H9 (cell line): Measurements from ENCODE around the gene PLEKHA7. TPM values are rescaled to one million over a fixed set of nuclear protein-coding genes. Genes with fewer than 3 reads are reported as not detected.

Source experiments
- DNase-seq: peaks from one replicate; pipeline ENCODE4 v3.0.0-alpha.2; 2017
- H2AFZ ChIP-seq: one replicate; pipeline ENCODE4 v1.6.1; 2013; ENCODE audit warnings: mild to moderate bottlenecking, low read length, control low read depth, moderate library complexity
- H2AK5ac ChIP-seq: 2 replicates; pipeline ENCODE4 v1.6.1; 2013; ENCODE audit warnings: low read length, control low read depth, mixed read lengths; ENCODE audit not compliant: insufficient read length
- H2BK120ac ChIP-seq: one replicate; pipeline ENCODE4 v1.6.1; 2013; ENCODE audit warnings: low read depth, mild to moderate bottlenecking, low read length, control low read depth, inconsistent platforms; ENCODE audit not compliant: poor library complexity, severe bottlenecking
- H2BK12ac ChIP-seq: 2 replicates; pipeline ENCODE4 v1.6.1; 2013; ENCODE audit warnings: low read length, control low read depth, mixed read lengths, low read depth; ENCODE audit not compliant: insufficient read length
- H2BK15ac ChIP-seq: 2 replicates; pipeline ENCODE4 v1.6.1; 2013; ENCODE audit warnings: low read depth, low read length, control low read depth
- H2BK20ac ChIP-seq: one replicate; pipeline ENCODE4 v1.6.1; 2013; ENCODE audit warnings: low read depth, mild to moderate bottlenecking, low read length, control low read depth, inconsistent platforms; ENCODE audit not compliant: poor library complexity, severe bottlenecking
- H2BK5ac ChIP-seq: 2 replicates; pipeline ENCODE4 v1.6.1; 2013; ENCODE audit warnings: low read length, control low read depth, mixed read lengths; ENCODE audit not compliant: insufficient read length
- H3K14ac ChIP-seq: 2 replicates; pipeline ENCODE4 v1.6.1; 2013; ENCODE audit warnings: low read length, control low read depth; ENCODE audit not compliant: insufficient read depth
- H3K18ac ChIP-seq: 2 replicates; pipeline ENCODE4 v1.6.1; 2013; ENCODE audit warnings: low read depth, mild to moderate bottlenecking, mixed read lengths, low read length, control low read depth; ENCODE audit not compliant: insufficient read length
- H3K23ac ChIP-seq: 2 replicates; pipeline ENCODE4 v1.6.1; 2013; ENCODE audit warnings: low read length, control low read depth, mixed read lengths, low read depth; ENCODE audit not compliant: insufficient read length
- H3K23me2 ChIP-seq: 2 replicates; pipeline ENCODE4 v1.6.1; 2013; ENCODE audit warnings: low read depth, mild to moderate bottlenecking, mixed read lengths, low read length, control low read depth; ENCODE audit not compliant: insufficient read length, poor library complexity, severe bottlenecking
- H3K27ac ChIP-seq: 2 replicates; pipeline ENCODE4 v1.5.1; 2013; ENCODE audit warnings: low read length, control low read depth, mixed read lengths, low read depth; ENCODE audit not compliant: insufficient read length
- H3K27me3 ChIP-seq: 2 replicates; pipeline ENCODE4 v1.6.1; 2013; ENCODE audit warnings: low read length, control low read depth, inconsistent platforms; ENCODE audit not compliant: insufficient read depth
- H3K4ac ChIP-seq: 2 replicates; pipeline ENCODE4 v1.6.1; 2013; ENCODE audit warnings: low read depth, mild to moderate bottlenecking, control low read depth, inconsistent platforms, low read length, moderate library complexity
- H3K4me1 ChIP-seq: 2 replicates; pipeline ENCODE4 v1.6.1; 2013; ENCODE audit warnings: low read length, control low read depth, inconsistent platforms; ENCODE audit not compliant: insufficient read depth
- H3K4me2 ChIP-seq: 2 replicates; pipeline ENCODE4 v1.6.1; 2013; ENCODE audit warnings: low read length, control low read depth, mixed read lengths; ENCODE audit not compliant: insufficient read length, insufficient read depth
- H3K56ac ChIP-seq: 2 replicates; pipeline ENCODE4 v1.6.1; 2013; ENCODE audit warnings: low read depth, mild to moderate bottlenecking, mixed read lengths, low read length, control low read depth; ENCODE audit not compliant: insufficient read length
- H3K79me1 ChIP-seq: 2 replicates; pipeline ENCODE4 v1.6.1; 2013; ENCODE audit warnings: low read depth, mild to moderate bottlenecking, moderate library complexity, low read length, control low read depth, inconsistent platforms; ENCODE audit not compliant: insufficient read depth, poor library complexity, severe bottlenecking
- H3K79me2 ChIP-seq: 2 replicates; pipeline ENCODE4 v1.6.1; 2013; ENCODE audit warnings: low read length, control low read depth, inconsistent platforms; ENCODE audit not compliant: insufficient read depth
- H3K9ac ChIP-seq: 2 replicates; pipeline ENCODE4 v1.6.1; 2013; ENCODE audit warnings: low read length, control low read depth, mixed read lengths; ENCODE audit not compliant: insufficient read length; ENCODE audit errors: extremely low read depth
- H3K9me3 ChIP-seq: one replicate; pipeline ENCODE4 v1.6.1; 2013; ENCODE audit warnings: low read depth, low read length, inconsistent platforms; ENCODE audit not compliant: control insufficient read depth
- H3T11ph ChIP-seq: one replicate; pipeline ENCODE4 v1.6.1; 2013; ENCODE audit warnings: mild to moderate bottlenecking, low read length, control low read depth, inconsistent platforms
- H4K20me1 ChIP-seq: one replicate; pipeline ENCODE4 v1.6.1; 2013; ENCODE audit not compliant: control insufficient read depth, insufficient read length, insufficient read depth
- H4K5ac ChIP-seq: 2 replicates; pipeline ENCODE4 v1.6.1; 2013; ENCODE audit warnings: low read depth, mild to moderate bottlenecking, mixed read lengths, low read length, control low read depth; ENCODE audit not compliant: insufficient read length
- H4K8ac ChIP-seq: replicated peaks from 2 replicates; pipeline ENCODE4 v1.6.1; 2013; ENCODE audit warnings: low read length, control low read depth, mixed read lengths, low read depth; ENCODE audit not compliant: insufficient read length
- H4K91ac ChIP-seq: 2 replicates; pipeline ENCODE4 v1.6.1; 2013; ENCODE audit warnings: low read depth, mild to moderate bottlenecking, moderate library complexity, mixed read lengths, low read length, control low read depth; ENCODE audit not compliant: insufficient read length
- H3K27ac Mint-ChIP-seq, 3 experiments: 2 replicates in 2 of 3; 3 replicates in 1 of 3; pipeline ENCODE4 v1.8.0; 2020 to 2021; ENCODE audit warnings: mixed read lengths in 3 of 3, mild to moderate bottlenecking in 1 of 3, moderate library complexity in 1 of 3
- H3K27me3 Mint-ChIP-seq: 2 replicates; pipeline ENCODE4 v1.8.0; 2021; ENCODE audit warnings: low read depth, mild to moderate bottlenecking, moderate library complexity, mixed read lengths
- H3K36me3 Mint-ChIP-seq, 3 experiments: 2 replicates in 2 of 3; 3 replicates in 1 of 3; pipeline ENCODE4 v1.8.0; 2020 to 2021; ENCODE audit warnings: low read depth in 3 of 3, mixed read lengths in 3 of 3; ENCODE audit not compliant: insufficient read depth in 1 of 3
- H3K4me1 Mint-ChIP-seq, 2 experiments: 2 replicates each; pipeline ENCODE4 v1.8.0; 2020; ENCODE audit warnings: mixed read lengths in 2 of 2
- H3K4me3 Mint-ChIP-seq, 2 experiments: 2 replicates in 1 of 2; 3 replicates in 1 of 2; pipeline ENCODE4 v1.8.0; 2020 to 2021; ENCODE audit warnings: mild to moderate bottlenecking in 2 of 2, mixed read lengths in 2 of 2, moderate library complexity in 1 of 2
- H3K9me3 Mint-ChIP-seq, 2 experiments: 2 replicates in 1 of 2; 3 replicates in 1 of 2; pipeline ENCODE4 v1.8.0; 2020; ENCODE audit warnings: mild to moderate bottlenecking in 2 of 2, mixed read lengths in 2 of 2, moderate library complexity in 1 of 2
- CTCF ChIP-seq: fragments of 200-600 bp; sonication (generic); conservative IDR thresholded peaks from 3 replicates; pipeline ENCODE4 v1.8.0; 2021; ENCODE audit warnings: antibody characterized with exemption, mild to moderate bottlenecking
- WGBS: extraction: QIAGEN DNeasy Blood & Tissue Kit; methylation state at CpG from one replicate; pipeline ENCODE4 v1.1.7; 2013; ENCODE audit warnings: missing lambda C conversion rate, low lambda C conversion rate, mixed read lengths; ENCODE audit not compliant: insufficient read length; ENCODE audit errors: extremely low coverage; 5-methylcytosine and 5-hydroxymethylcytosine counted together
- total RNA-seq: library from RNA; stranded (reverse); gene quantifications from 2 replicates; pipeline ENCODE4 v1.2.1, GENCODE V29; 2021

The PLEKHA7 gene
- total RNA-seq, 1 experiment from 2014 or later = 21.0 TPM

GRCh38 chr11:16832193-16832539 lies 182.0 kb downstream of the PLEKHA7 start:
- H3K79me1 ChIP-seq = no peaks in the 10 kb centered on the region
- no peak overlapping the region for H3T11ph ChIP-seq
- H3K18ac ChIP-seq = no peak overlapping the region
- H4K20me1 ChIP-seq = no peaks in the 10 kb centered on the region
- no peak overlapping the region for H2BK20ac ChIP-seq
- no peak overlapping the region for H4K8ac ChIP-seq
- Mint-ChIP-seq H3K27me3 (no peaks in the 10 kb centered on the region), H3K4me3 (no peak overlapping the region), H3K36me3 (peaks cover 0 to 4% (median 0%) of the 10 kb centered on the region in 3 experiments; a peak in 3 of 7 replicates), H3K27ac (no peak overlapping the region; a peak in 1 of 7 replicates), H3K9me3 (no peaks in the 10 kb centered on the region), H3K4me1 (peaks cover 23 to 26% of the 10 kb centered on the region in 2 experiments)
- H2AK5ac ChIP-seq = no peak overlapping the region
- H3K23me2 ChIP-seq = no peaks in the 10 kb centered on the region
- no peak overlapping the region for H3K9ac ChIP-seq
- WGBS = no CpG with 5 or more reads among the region's 1 CpG
- no peak overlapping the region for H3K14ac ChIP-seq
- H3K9me3 ChIP-seq = no peaks in the 10 kb centered on the region
- no peak overlapping the region for H3K56ac ChIP-seq
- H3K4ac ChIP-seq = no peak overlapping the region
- no peak overlapping the region for H2BK120ac ChIP-seq
- H3K4me2 ChIP-seq = no peak overlapping the region
- H2AFZ ChIP-seq = no peak overlapping the region
- no peak overlapping the region for H3K27ac ChIP-seq
- no peak for DNase-seq
- H3K4me1 ChIP-seq = no peaks in the 10 kb centered on the region
- H3K23ac ChIP-seq = no peak overlapping the region
- H4K91ac ChIP-seq = no peak overlapping the region
- H3K27me3 ChIP-seq = no peaks in the 10 kb centered on the region
- H2BK15ac ChIP-seq = no peak overlapping the region
- no peak overlapping the region for H4K5ac ChIP-seq
- H3K79me2 ChIP-seq = no peaks in the 10 kb centered on the region
- no peak for TF ChIP-seq CTCF
- H2BK12ac ChIP-seq = no peak overlapping the region
- no peak overlapping the region for H2BK5ac ChIP-seq
